CD4-positive, alpha-beta T cell treated with Interleukin-4 for 4 hours (primary cell): ENCODE results near the gene MAPK8IP1.
"Not testable (repeated sequence)": the region's sequence is repeated elsewhere in the genome, so short reads cannot be mapped to it uniquely, and the experiment has no call there.

ENCODE experiments used
- DNase-seq: peaks from one replicate; pipeline ENCODE4 v3.0.0-alpha.2; 2020

The MAPK8IP1 gene

DNA sequence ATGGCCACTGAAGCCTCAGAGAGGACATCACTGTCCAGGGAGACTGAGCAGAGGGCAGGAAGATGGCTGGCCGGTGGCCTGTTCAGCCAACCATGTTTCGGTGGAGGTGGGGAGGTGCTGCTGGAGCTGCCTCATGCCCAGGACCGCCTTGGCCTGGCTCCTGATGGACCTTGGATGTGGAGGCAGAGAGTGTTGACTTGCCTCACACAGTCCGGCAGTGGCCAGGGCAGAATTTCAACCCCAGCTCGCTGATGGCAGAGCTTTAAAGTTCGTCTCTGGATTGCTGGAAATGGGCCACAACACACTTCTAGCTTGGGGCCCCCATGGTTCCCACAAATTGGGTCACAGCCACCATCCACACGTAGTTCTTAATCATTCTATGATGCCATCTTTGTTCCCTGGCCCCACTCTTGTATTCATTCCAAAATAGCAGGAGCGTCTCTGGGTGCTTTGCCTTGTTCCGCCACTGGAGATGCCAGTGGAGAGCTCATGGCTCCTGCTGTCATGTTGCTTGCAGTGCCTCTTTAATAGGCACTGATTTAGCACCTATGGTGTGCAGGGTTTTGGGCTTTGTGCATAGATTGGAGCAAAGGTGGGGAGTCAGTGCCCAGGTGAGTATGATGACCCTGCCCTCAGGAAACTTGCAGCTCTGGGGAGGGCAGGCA lies 5.6 kb downstream of the MAPK8IP1 start:
- DNase-seq: no peak

DNA sequence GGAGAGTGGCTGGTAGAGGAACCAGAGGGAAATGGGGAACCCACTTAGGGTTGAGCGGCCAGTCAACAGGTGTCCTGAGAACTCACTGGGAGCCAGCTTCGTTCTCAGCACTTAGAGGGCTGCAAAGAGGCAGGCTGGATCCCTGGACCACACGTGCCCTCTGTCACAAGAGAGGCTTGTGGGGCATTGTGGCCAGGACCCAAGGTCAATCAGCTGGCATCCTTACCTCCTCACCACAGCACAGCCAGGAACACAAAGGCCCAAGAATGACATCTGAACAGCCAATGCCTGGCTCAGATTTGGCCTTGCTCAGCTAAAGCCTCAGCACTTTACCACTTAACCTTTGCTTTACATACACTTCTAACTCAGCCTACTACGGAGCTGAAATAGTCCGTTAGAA lies 7.4 kb downstream of the MAPK8IP1 start:
- DNase-seq: no peak

DNA sequence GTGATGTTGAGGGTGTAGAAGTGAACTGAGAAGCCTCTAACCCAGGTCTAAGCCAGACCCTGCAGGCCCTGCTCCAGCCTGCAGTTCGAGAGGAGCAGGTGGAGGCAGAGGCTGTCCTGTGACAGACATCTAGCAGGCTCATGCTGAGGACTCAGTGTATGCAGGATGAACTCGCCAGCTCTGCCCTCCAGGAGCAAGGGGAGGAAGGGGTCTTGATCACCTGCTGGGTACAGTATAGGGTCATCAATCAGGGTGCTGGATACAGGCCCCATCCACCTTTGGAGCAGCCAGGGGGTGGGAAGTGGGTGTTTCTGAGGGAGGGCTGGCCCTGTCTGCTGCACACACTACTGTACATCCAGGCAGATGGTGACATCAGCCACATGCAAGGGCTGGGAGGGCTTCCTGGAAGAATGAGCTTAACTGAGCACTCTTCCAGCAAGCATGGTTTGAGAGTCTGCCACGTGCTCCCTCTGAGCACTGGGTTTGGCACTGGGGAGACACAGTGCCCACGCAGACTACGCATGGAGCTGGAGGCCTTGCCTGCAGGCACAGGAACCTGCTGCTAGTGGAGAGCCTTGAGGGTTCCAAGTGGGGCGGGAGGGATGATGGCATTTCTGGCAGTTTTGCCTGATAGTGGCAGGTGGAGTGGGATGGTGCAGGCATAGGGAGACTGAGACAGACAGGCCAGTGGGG lies 9.2 kb downstream of the MAPK8IP1 start:
- no peak for DNase-seq

DNA sequence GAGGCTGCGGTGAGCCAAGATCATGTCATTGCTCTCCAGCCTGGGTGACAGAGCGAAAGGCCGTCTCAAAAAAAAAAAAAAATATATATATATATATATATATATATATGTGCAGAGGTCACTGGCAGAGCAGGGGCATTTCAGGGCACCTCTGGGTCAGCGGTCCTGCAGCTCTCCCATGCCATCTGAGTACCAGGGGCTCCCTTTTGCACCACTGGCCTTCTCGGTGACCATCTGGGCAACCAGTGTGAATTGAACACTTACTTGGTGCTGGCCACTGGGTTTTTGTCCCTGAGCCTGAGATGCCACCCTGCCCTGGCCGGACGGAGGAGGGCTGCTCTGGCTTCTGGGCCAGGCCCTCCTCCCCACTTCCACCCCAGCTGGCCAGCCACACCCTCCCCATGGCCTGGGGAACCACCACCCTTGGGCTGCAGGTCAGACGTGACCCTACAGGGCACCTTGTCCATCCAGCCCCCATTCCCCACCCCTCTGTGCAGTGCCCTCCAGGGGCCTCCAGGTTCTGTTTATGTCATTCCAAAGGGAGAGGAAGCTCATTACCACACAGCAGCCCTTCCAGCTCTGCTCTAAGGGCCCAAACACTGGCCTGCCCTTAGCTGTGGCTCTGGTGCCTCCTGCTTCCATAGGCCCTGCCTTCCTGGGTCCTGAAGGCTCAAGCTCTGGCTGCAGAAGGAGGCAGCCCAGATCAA lies 10.3 kb downstream of the MAPK8IP1 start:
- no peak for DNase-seq

DNA sequence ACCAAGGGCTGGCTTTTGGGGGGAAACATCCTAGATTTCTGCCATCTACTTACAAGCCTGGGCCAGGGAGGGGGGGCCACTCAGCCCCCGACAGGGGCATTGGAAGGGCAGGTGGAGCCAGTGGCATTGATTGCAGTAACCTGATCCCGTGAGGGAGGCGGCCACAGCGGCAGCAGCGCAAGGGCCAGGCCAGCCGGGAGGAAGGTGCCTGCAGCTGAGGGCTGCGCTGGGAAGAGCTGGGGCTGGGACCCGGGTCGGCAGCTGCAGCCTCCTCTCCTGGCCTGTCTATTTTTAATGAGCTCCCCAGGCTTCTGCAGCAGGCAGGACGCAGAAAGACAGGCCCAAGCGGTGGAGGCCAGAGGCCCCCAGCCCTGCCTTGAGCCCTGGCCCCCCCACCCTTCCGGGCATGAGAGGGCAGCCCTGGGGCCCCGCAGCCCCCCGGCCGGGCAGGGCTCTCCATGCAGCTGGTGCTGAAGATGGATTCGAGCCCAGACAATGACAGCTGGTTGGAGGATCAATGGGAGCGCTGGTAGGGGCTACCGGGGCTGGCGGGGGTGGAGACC lies 11.1 kb downstream of the MAPK8IP1 start:
- DNase-seq: no peak

DNA sequence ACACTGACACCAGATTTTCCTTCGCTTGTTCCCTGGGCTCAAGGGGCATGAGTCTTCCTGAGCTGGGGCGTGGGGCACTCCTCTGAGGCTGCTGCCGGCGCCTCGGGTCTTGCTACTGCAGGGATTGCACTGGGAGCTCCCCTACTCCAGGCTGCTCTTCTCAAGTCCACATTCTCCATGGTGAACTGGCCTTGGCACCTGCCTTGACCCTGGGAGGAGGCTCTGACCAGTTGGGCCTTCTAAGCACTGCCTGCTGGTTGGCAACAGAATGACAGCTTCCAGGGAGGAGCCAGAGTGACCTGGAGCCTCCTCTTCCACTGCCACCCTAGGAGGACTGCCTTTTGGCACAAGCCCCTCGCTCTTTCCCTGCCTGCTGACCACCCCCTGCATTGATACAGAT lies 12.1 kb downstream of the MAPK8IP1 start:
- DNase-seq: no peak

DNA sequence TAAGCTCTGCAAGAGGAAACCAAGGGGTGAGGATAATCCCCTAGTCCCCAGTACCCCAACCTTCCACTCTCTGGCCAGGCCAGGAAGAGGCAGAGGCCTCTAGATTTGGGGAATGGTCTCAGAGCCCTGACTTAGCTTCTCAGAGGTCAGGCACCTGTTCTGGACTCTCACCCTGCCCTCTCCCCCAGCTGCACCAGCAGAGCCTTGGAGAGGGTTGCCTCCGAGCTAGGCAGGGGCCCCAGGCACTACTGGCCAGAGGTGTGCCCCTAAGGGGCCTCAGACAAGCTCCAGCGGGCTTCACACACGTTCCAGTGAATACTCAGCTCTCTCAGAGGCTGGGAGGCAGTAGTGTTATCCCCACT lies 13.6 kb downstream of the MAPK8IP1 start:
- DNase-seq: no peak

DNA sequence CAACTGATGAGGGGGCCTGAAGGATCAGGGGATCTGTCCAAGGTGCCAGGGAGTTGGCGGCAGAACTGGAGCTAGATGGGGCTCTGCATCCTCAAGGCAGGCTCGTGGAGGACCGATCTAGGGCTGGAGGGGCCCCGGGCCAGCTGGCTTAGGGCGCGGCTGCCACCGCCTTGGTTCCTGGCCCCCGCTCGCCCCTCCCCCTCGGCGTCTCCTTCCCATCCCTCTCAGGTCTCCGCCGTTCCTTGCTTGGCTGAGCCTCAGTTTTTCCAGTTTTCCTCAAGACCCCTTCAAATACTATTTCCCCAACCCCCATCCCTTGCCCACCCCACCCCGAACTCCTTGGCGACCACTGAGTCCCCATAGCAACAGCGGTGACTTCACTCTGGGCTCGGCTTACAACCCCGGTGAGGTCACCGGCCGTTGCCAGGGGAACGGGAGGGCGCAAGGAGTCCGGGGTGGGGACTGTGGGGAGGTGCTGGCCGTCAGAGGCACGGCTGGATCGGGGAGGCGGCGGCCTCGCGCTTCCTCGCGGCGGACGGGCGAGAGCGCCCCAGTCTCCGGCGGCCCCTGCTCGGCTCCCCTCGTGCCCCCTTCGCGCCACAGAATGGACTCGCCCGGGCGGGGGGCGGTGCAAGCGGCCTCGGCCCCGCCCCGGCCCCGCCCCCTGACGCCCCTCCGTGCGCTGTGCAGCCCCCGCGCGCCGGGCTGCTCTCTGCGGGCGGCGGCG lies 14.2 kb downstream of the MAPK8IP1 start:
- DNase-seq: peak; percentile 69

DNA sequence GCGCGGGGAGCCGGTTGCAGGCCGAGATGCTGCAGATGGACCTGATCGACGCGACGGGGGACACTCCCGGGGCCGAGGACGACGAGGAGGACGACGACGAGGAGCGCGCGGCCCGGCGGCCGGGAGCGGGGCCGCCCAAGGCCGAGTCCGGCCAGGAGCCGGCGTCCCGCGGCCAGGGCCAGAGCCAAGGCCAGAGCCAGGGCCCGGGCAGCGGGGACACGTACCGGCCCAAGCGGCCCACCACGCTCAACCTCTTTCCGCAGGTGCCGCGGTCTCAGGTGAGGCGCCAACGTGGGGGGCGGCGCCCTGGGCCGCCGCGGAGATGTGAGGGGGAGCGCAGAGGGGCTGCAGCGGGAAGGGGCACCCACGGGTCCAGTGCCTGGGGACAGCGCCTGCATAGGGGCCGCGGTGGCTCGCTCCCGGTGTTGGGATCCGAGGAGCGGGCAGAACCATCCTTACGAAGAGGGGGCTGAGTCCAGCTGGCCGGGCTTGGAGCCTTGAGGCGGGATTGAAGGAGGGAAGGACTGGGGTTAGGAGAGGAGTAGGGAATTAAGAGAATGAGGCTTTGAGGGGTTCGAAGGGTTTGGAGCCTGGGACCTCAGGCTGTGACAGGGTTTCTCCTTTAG lies 14.8 kb downstream of the MAPK8IP1 start:
- not testable (repeated sequence) for DNase-seq

DNA sequence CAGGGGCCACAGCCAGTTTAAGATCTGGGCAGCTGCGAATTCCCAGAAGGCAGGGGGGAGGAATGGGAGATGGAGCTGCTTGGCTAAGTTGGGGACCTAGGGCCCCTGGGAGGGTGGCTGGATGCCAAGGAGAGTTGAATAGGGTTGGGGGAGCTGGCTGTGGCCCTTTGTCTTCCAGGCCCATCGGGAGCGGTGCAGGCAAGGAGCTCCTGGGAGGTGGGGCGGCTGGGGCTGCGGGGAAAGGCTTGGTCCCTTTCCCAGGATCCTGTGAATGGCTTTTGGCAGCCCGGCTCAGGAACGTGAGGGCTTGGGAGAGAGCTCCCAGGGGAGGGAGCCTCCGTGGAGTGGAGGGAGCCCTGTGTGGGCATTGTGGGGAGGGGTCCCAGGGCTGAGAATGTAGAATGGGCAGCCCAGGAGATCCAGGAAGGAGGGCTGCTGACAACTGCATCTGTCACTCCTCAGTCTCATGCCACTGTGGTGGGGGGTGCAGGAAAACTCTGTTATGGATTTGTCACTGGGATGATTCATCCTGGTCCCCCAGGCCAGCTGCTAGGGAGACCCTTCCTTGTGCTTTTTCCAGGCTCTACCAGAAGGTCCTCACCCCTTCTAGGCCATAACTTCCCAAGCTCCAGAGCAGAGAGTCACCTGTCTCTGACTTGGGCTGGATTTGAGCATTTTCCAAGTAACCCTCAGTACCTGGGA lies 15.6 kb downstream of the MAPK8IP1 start:
- no peak for DNase-seq

DNA sequence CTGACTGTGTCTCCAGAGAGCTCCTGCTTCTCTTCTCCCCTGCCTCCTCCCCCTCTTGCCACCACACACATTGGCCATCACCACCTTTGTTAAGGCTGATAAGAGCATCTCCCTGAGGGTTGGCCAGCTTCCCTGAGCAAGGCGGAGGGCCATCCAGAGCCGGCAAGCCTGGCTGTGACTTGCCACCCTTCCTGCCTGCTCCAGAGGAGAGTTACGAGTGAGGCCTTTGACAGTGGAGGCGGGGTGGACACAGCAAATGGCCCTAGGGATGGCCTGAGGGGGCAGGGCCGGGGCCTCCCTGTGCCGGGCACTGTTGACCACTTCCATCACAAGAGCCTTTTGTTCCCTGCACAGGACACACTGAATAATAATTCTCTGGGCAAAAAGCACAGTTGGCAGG lies 16.2 kb downstream of the MAPK8IP1 start:
- no peak for DNase-seq

DNA sequence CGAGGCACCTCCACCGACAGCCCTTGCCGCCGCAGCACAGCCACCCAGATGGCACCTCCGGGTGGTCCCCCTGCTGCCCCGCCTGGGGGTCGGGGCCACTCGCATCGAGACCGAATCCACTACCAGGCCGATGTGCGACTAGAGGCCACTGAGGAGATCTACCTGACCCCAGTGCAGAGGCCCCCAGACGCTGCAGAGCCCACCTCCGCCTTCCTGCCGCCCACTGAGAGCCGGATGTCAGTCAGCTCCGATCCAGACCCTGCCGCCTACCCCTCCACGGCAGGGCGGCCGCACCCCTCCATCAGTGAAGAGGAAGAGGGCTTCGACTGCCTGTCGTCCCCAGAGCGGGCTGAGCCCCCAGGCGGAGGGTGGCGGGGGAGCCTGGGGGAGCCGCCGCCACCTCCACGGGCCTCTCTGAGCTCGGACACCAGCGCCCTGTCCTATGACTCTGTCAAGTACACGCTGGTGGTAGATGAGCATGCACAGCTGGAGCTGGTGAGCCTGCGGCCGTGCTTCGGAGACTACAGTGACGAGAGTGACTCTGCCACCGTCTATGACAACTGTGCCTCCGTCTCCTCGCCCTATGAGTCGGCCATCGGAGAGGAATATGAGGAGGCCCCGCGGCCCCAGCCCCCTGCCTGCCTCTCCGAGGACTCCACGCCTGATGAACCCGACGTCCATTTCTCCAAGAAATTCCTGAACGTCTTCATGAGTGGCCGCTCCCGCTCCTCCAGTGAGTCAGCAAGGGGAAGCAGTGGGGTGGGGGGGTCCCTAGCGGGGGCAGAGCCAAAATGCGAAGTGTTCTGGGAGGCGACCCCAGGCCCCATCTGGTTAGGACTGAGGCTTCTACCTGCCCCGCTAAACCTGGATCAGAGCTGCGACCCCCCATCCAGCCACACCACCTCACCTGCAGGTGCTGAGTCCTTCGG lies 17.3 kb downstream of the MAPK8IP1 start:
- DNase-seq: no peak

DNA sequence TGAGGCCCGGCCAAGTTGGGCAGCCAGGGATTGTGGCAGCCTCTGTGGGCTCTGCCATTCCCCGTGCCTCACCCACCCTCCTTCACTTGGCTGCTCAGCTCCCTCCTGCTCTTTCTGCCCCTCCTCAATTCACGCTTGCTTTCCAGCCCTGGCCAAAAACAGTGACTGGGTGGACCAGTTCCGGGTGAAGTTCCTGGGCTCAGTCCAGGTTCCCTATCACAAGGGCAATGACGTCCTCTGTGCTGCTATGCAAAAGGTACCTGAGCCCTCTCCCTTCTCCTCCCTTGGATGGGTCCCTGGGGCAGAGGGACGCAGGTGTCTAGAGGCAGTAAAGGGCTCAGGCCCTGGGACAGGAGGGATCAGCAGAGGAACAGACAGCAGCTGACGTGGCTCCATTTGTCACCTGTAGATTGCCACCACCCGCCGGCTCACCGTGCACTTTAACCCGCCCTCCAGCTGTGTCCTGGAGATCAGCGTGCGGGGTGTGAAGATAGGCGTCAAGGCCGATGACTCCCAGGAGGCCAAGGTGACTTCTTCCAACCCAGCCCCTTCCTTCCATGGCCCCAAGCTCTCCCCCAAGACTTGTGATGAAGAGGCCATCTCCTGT lies 19.0 kb downstream of the MAPK8IP1 start:
- DNase-seq: no peak

DNA sequence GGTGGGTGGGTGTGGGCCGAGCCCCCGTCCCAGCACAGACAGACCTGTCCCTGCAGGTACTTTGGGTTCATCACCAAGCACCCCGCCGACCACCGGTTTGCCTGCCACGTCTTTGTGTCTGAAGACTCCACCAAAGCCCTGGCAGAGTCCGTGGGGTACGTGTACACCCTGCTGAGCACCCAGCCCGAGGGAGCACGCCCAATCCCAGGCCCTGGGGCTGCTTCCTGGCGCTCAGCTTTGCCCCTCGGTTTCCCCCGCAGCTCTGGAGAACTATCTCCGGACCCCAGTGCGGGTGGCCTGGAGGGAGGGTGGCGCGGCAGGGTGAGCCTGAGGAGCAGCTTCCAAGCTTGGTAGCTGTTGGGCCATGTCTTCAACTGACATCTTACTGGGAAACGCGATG lies 19.6 kb downstream of the MAPK8IP1 start:
- DNase-seq: no peak

DNA sequence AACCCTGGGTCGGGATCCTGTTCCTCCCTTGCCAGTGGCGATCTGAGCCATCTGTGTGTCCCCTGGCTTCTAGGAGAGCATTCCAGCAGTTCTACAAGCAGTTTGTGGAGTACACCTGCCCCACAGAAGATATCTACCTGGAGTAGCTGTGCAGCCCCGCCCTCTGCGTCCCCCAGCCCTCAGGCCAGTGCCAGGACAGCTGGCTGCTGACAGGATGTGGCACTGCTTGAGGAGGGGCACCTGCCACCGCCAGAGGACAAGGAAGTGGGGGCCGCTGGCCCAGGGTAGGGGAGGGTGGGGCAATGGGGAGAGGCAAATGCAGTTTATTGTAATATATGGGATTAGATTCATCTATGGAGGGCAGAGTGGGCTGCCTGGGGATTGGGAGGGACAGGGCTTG lies 20.1 kb downstream of the MAPK8IP1 start:
- not testable (repeated sequence) for DNase-seq

DNA sequence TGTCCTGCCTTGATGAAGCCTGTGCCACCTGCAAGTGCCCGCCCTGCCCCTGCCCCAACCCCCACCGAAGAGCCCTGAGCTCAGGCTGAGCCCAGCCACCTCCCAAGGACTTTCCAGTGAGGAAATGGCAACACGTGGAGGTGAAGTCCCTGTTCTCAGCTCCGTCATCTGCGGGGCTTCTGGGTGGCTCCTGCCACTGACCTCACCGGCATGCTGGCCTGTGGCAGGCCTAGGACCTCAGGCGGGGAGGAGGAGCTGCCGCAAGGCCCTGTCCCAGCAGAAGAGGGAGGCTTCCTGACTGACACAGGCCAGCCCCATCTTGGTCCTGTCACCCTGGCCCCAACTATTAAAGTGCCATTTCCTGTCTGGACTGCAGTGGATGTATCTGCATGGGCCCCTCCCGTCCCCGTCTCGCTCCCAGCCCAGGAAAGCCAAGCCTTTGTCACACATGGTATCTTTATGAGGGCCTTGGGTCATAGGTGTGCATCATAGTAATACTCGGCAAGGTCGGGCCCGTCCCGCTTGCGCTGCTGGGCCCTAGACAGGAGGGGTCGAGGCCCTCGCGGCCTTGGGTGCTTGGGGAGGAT lies 20.7 kb downstream of the MAPK8IP1 start:
- DNase-seq: no peak

DNA sequence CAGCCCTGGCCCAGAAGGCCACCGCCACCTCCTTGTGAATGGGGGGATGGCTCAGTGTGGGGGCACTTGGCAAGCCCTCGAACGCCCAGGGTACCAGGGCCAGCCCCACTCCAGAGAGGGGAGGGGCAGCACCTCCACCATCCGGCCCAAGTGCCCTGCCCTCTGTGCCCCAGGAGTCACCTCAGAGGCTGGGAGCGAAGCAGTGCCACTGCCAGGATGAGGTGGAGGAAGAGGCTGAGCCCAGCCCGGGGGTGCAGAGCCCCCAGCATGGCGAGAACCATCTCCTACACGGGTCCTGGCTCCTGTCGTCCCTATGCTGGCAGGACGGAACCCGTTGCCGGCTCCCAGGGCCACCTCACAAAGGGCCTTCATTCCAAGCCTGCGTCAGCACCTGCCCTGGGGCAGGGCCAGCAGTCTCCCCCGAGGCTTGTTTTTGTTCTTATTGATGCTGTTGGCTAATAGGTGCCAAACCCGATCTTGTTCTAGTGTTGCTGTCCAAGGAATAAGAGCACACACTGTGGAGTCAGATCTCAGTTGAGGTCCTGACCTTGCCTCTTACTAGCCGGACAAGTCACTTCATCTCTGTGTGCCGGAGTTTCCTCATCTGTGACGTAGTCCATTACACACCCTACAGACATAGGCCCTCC lies 21.6 kb downstream of the MAPK8IP1 start, which contains the start of gene FREY1:
Gene FREY1 (minus strand): TSS at position 307 of the 647 bp plus-strand sequence. CDS start 26 bp downstream, at position 281.
- DNase-seq: no peak

DNA sequence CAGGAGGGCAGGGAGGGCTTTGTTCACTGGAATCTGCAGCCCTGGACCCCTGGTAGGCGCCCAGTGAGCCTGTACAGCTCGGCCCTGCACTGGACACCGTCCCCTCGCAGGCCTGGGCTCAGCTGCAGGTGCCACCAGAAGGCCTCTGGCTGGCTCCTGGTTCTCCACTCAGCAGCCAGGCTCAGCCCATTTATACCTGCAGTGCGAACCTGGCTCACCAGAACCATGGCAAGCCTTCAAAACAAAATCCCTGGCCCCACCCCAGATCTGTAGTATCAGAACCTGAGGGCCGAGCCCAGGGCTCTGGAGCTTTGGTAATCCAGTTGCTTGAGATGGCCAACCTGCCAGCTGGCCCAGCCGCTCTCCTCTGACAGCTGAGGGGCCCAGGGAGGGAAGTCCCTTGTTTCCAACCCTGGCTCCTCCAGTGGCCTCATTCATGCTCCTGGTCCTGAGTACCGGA lies 22.5 kb downstream of the MAPK8IP1 start:
- DNase-seq: no peak
